Measurements from ENCODE around the gene GSE1.

GRCh38 chr16:85626191-85626981 is 13.3 kb downstream of the GSE1 start:
- TF ChIP-seq POLR2A (IDR thresholded peaks at IDR 0.05; ENCODE audit: borderline replicate concordance, extremely low read depth, insufficient read depth, insufficient read length) (no peak), RAD21 (IDR thresholded peaks at IDR 0.05; ENCODE audit: low read depth) (no peak), SRF (IDR thresholded peaks at IDR 0.05; ENCODE audit: low read depth) (no peak), EGR1 (IDR thresholded peaks at IDR 0.05; ENCODE audit: low read depth) (no peak)
